ENCODE results near the gene HOXD3.

The HOXD3 gene

GRCh38 chr2:176118601-176119339 lies 38.3 kb upstream of the HOXD3 start:
- Histone ChIP-seq H3K4me3 (no peak overlapping the region), H3K9me3 (ENCODE audit: low read depth, low read length) (no peaks in the 10 kb centered on the region), H3K27ac (peak overlapping the region; percentile 10; the same call in 1 of the 2 replicates), H3K9ac (ENCODE audit: insufficient read length) (no peak overlapping the region), H3K36me3 (ENCODE audit: insufficient read depth, low read length) (peaks cover 52% of the 10 kb centered on the region; the same call in 1 of the 2 replicates)
- TF ChIP-seq POLR2AphosphoS5 (IDR thresholded peaks at IDR 0.05; ENCODE audit: borderline replicate concordance, low read depth, low read length): no peak
- no peak for TF ChIP-seq FOXP2 (optimal IDR thresholded peaks at IDR 0.05; ENCODE audit: control extremely low read depth, extremely low read length, insufficient read depth)
- TF ChIP-seq EZH2 (IDR thresholded peaks at IDR 0.05): no peak
- no peak for DNase-seq (ENCODE audit: low read depth, low spot score)

- peak overlapping the region; percentile 28; the same call in 1 of the 2 replicates for H3K27ac ChIP-seq
- H3K9ac ChIP-seq (ENCODE audit: insufficient read length): no peak overlapping the region
- no peak for TF ChIP-seq POLR2AphosphoS5 (IDR thresholded peaks at IDR 0.05; ENCODE audit: borderline replicate concordance, low read depth, low read length)
- no peak for TF ChIP-seq FOXP2 (optimal IDR thresholded peaks at IDR 0.05; ENCODE audit: control extremely low read depth, extremely low read length, insufficient read depth)
- TF ChIP-seq EZH2 (IDR thresholded peaks at IDR 0.05): no peak
- peaks cover 41% of the 10 kb centered on the region; the same call in 1 of the 2 replicates for H3K36me3 ChIP-seq (ENCODE audit: insufficient read depth, low read length)
- no peaks in the 10 kb centered on the region for H3K9me3 ChIP-seq (ENCODE audit: low read depth, low read length)
- no peak overlapping the region for H3K4me3 ChIP-seq
- DNase-seq (ENCODE audit: low read depth, low spot score): no peak
These were observed 36.5 kb upstream of the HOXD3 start for GRCh38 chr2:176120364-176121189.

DNA sequence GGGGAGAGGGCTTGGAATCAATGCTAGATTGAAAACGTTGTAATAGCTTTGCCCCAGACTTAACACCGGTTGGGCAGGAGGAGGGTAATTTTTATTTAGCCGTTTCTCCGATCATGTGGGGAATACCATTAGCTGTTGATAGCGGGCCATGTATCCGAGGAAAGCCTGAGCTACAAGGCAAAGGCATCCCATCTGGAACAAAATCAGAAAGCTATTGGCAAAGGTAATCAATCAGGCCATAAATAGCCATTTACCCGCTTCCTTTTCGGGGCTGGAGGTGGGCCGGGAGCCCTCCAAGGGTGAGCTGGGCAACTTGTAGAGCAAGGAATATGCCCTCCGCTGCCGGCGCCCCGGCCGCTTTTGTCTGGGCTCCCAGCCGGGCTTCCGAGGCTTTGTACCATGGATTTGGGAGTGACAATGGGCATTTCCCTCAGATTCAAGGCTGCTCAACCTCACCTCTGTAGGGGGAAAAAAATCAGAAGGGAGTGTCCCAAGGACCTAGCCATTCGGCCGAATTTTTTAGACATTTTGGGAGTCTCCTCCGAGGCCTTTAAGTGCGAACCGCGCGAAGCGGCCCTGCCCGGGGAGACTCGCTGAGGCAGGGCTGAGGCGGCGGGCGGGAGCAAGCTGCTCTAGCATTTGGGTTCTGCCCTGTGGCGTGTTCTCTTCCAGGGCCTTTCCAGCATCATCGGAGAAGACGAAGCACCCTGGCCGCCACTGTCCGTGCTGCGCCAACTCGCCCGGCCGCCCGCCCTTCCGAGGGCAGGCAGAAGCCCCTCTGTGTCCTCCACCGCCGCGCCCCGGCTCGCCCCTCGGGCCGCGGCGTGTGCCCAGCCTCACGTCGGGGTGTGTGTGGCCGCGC lies 35.7 kb upstream of the HOXD3 start:
- H3K36me3 ChIP-seq (ENCODE audit: insufficient read depth, low read length): peaks cover 33% of the 10 kb centered on the region; the same call in 1 of the 2 replicates
- H3K4me3 ChIP-seq: peak overlapping the region; percentile 93
- no peak for TF ChIP-seq FOXP2 (optimal IDR thresholded peaks at IDR 0.05; ENCODE audit: control extremely low read depth, extremely low read length, insufficient read depth)
- TF ChIP-seq POLR2AphosphoS5 (IDR thresholded peaks at IDR 0.05; ENCODE audit: borderline replicate concordance, low read depth, low read length): no peak
- no peak for TF ChIP-seq EZH2 (IDR thresholded peaks at IDR 0.05)
- no peaks in the 10 kb centered on the region for H3K9me3 ChIP-seq (ENCODE audit: low read depth, low read length)
- DNase-seq (ENCODE audit: low read depth, low spot score): no peak
- no peak overlapping the region for H3K9ac ChIP-seq (ENCODE audit: insufficient read length)
- H3K27ac ChIP-seq: 0 out of 2 replicates have a peak overlapping the region, but pooled peaks have one; percentile 28

- no peaks in the 10 kb centered on the region for H3K9me3 ChIP-seq (ENCODE audit: low read depth, low read length)
- H3K9ac ChIP-seq (ENCODE audit: insufficient read length): peak overlapping the region; percentile 84
- peak overlapping the region; percentile 93 for H3K4me3 ChIP-seq
- TF ChIP-seq EZH2 (IDR thresholded peaks at IDR 0.05): no peak
- TF ChIP-seq POLR2AphosphoS5 (IDR thresholded peaks at IDR 0.05; ENCODE audit: borderline replicate concordance, low read depth, low read length): no peak
- TF ChIP-seq FOXP2 (optimal IDR thresholded peaks at IDR 0.05; ENCODE audit: control extremely low read depth, extremely low read length, insufficient read depth): no peak
- no peak overlapping the region for H3K27ac ChIP-seq
- peaks cover 25% of the 10 kb centered on the region; the same call in 1 of the 2 replicates for H3K36me3 ChIP-seq (ENCODE audit: insufficient read depth, low read length)
- no peak for DNase-seq (ENCODE audit: low read depth, low spot score)
These were observed 34.9 kb upstream of the HOXD3 start for GRCh38 chr2:176122052-176122682.

- Histone ChIP-seq H3K4me3 (peak within 1 kb of the TSS; percentile 93), H3K36me3 (ENCODE audit: insufficient read depth, low read length) (peaks cover 18% of the 10 kb centered on the region; the same call in 1 of the 2 replicates)
These were observed 34.3 kb upstream of the HOXD3 start, which contains the start of gene HOXD9 for GRCh38 chr2:176122683-176123410. Gene HOXD9 (plus strand): TSS chr2:176122719. CDS start chr2:176122769, 50 bp downstream.

DNA sequence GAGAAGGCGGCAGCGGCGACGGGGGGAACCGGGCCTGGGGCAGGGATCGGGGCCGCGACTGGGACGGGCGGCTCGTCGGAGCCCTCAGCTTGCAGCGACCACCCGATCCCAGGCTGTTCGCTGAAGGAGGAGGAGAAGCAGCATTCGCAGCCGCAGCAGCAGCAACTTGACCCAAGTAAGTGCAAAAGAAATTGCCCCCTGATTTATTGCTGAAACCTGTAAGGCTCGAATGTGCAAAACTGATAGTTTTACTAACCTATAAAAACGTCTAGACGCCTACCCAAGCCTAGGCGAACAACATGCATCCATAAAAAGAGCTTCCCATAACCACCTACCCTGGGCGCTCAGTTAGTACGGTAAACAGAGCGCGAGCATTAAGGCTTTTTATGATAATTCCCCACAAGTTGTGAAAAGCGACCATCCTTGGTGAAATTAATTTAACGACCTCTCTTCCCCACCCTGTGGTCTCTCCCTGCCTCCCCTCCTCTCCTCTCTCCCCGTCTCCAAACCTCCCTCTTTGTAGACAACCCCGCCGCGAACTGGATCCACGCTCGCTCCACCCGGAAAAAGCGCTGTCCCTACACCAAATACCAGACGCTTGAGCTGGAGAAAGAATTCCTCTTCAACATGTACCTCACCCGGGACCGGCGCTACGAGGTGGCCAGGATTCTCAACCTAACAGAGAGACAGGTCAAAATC lies 33.5 kb upstream of the HOXD3 start:
- Histone ChIP-seq H3K36me3 (ENCODE audit: insufficient read depth, low read length) (peaks cover 12% of the 10 kb centered on the region; the same call in 1 of the 2 replicates), H3K9ac (ENCODE audit: insufficient read length) (peak overlapping the region; percentile 84), H3K9me3 (ENCODE audit: low read depth, low read length) (no peaks in the 10 kb centered on the region), H3K4me3 (peak overlapping the region; percentile 93), H3K27ac (no peak overlapping the region)
- no peak for DNase-seq (ENCODE audit: low read depth, low spot score)
- TF ChIP-seq FOXP2 (optimal IDR thresholded peaks at IDR 0.05; ENCODE audit: control extremely low read depth, extremely low read length, insufficient read depth) (no peak), POLR2AphosphoS5 (IDR thresholded peaks at IDR 0.05; ENCODE audit: borderline replicate concordance, low read depth, low read length) (no peak), EZH2 (IDR thresholded peaks at IDR 0.05) (no peak)

More at GRCh38 chr2:176122683-176123410, 34.3 kb upstream of the HOXD3 start, which contains the start of gene HOXD9:
- H3K9ac ChIP-seq (ENCODE audit: insufficient read length): peak within 1 kb of the TSS; percentile 84
- TF ChIP-seq POLR2AphosphoS5 (IDR thresholded peaks at IDR 0.05; ENCODE audit: borderline replicate concordance, low read depth, low read length): peak; percentile 54
- no peak for TF ChIP-seq FOXP2 (optimal IDR thresholded peaks at IDR 0.05; ENCODE audit: control extremely low read depth, extremely low read length, insufficient read depth)
- DNase-seq (ENCODE audit: low read depth, low spot score): no peak
- H3K9me3 ChIP-seq (ENCODE audit: low read depth, low read length): no peaks in the 10 kb centered on the region
- no peak within 1 kb of the TSS for H3K27ac ChIP-seq
